GM21737 (cell line): ENCODE results near the gene SEC14L2.
A peak's percentile ranks its signal among the peaks of the same experiment; 100 is the strongest.

Source experiments
- ATAC-seq: cut with Tn5 transposase; IDR thresholded peaks from one replicate; pipeline ENCODE4 v1.9.1; 2021; ENCODE audit warnings: mild to moderate bottlenecking, moderate library complexity; ENCODE audit not compliant: unreplicated experiment

The SEC14L2 gene

GRCh38 chr22:30396871-30397655 lies at the start of gene SEC14L2:
SEC14L2 (plus strand) TSS chr22:30397018; CDS start chr22:30397117, 99 bp downstream.
- no peak for ATAC-seq

GRCh38 chr22:30347255-30347892 lies 49.4 kb upstream of the SEC14L2 start:
- ATAC-seq: no peak

- no peak for ATAC-seq
Measured at GRCh38 chr22:30348404-30348803, 48.4 kb upstream of the SEC14L2 start.

GRCh38 chr22:30348809-30349208 lies 48.0 kb upstream of the SEC14L2 start:
- ATAC-seq: no peak

- ATAC-seq: no peak
Measured at GRCh38 chr22:30351226-30351625, 45.6 kb upstream of the SEC14L2 start.

- ATAC-seq: no peak
Measured at GRCh38 chr22:30354644-30355043, 42.2 kb upstream of the SEC14L2 start.

GRCh38 chr22:30356449-30357235 lies 40.2 kb upstream of the SEC14L2 start, which contains the start of the genes CCDC157 and SF3A1:
CCDC157 (plus strand) TSS chr22:30357007; CDS start chr22:30366001, 8,994 bp downstream.
SF3A1 (minus strand) TSS chr22:30356894; CDS start chr22:30356792, 102 bp downstream.
- ATAC-seq: peak; percentile 82

GRCh38 chr22:30357236-30357570 lies 39.6 kb upstream of the SEC14L2 start:
- ATAC-seq: no peak

- no peak for ATAC-seq
Measured at GRCh38 chr22:30357650-30358215, 39.1 kb upstream of the SEC14L2 start.

- no peak for ATAC-seq
Measured at GRCh38 chr22:30358541-30358940, 38.3 kb upstream of the SEC14L2 start.

- no peak for ATAC-seq
Measured at GRCh38 chr22:30361916-30362650, 34.7 kb upstream of the SEC14L2 start.

GRCh38 chr22:30362651-30363281 lies 34.1 kb upstream of the SEC14L2 start:
- no peak for ATAC-seq

- ATAC-seq: no peak
Measured at GRCh38 chr22:30365891-30366290, 30.9 kb upstream of the SEC14L2 start.

- ATAC-seq: no peak
Measured at GRCh38 chr22:30368420-30368819, 28.4 kb upstream of the SEC14L2 start.

- ATAC-seq: no peak
Measured at GRCh38 chr22:30370641-30371230, 26.1 kb upstream of the SEC14L2 start.

GRCh38 chr22:30371321-30371720 lies 25.5 kb upstream of the SEC14L2 start:
- ATAC-seq: no peak

GRCh38 chr22:30371981-30372380 lies 24.8 kb upstream of the SEC14L2 start:
- ATAC-seq: no peak

- no peak for ATAC-seq
Measured at GRCh38 chr22:30372915-30373314, 23.9 kb upstream of the SEC14L2 start.
